Karpas-422 (cell line): ENCODE results near the gene MYLK3. TPM values are rescaled to one million over a fixed set of nuclear protein-coding genes. Genes with fewer than 3 reads are reported as not detected.
A peak's percentile ranks its signal among the peaks of the same experiment; 100 is the strongest.

Experiments
- DNase-seq: peaks from one replicate; pipeline ENCODE4 v3.0.0-alpha.2; 2015
- H2AFZ ChIP-seq: fragments of 200-600 bp; sonication (generic); 2 replicates; pipeline ENCODE4 v1.6.1; 2014; ENCODE audit warnings: antibody characterized with exemption, low read length, mixed read lengths
- H3K27ac ChIP-seq: fragments of 200-600 bp; sonication (generic); 2 replicates; pipeline ENCODE4 v1.5.1; 2014; ENCODE audit warnings: mild to moderate bottlenecking, low read length, moderate library complexity
- H3K27me3 ChIP-seq: fragments of 200-600 bp; sonication (generic); 2 replicates; pipeline ENCODE4 v1.6.1; 2014; ENCODE audit warnings: low read length, mixed read lengths
- H3K36me3 ChIP-seq: fragments of 200-600 bp; sonication (generic); 2 replicates; pipeline ENCODE4 v1.6.1; 2014; ENCODE audit warnings: low read length, mixed read lengths; ENCODE audit not compliant: insufficient read depth
- H3K4me1 ChIP-seq: fragments of 200-600 bp; sonication (generic); 2 replicates; pipeline ENCODE4 v1.6.1; 2014; ENCODE audit warnings: mild to moderate bottlenecking, low read length, mixed read lengths
- H3K4me2 ChIP-seq: fragments of 200-600 bp; sonication (generic); 2 replicates; pipeline ENCODE4 v1.6.1; 2014; ENCODE audit warnings: low read length, low read depth, mild to moderate bottlenecking; ENCODE audit not compliant: poor library complexity, severe bottlenecking
- H3K4me3 ChIP-seq: fragments of 200-600 bp; sonication (generic); 2 replicates; pipeline ENCODE4 v1.5.1; 2014; ENCODE audit warnings: mild to moderate bottlenecking, antibody characterized with exemption, low read length, mixed read lengths
- H3K79me2 ChIP-seq: fragments of 200-600 bp; sonication (generic); 2 replicates; pipeline ENCODE4 v1.6.1; 2014; ENCODE audit warnings: mild to moderate bottlenecking, low read length, mixed read lengths
- H3K9ac ChIP-seq: fragments of 200-600 bp; sonication (generic); 2 replicates; pipeline ENCODE4 v1.6.0; 2014; ENCODE audit warnings: low read length
- H3K9me2 ChIP-seq: fragments of 200-600 bp; sonication (generic), shearing (Covaris generic); replicated peaks from 2 replicates; pipeline ENCODE4 v1.6.0; 2014; ENCODE audit warnings: mild to moderate bottlenecking, low read length, moderate library complexity; ENCODE audit not compliant: insufficient read depth
- H3K9me3 ChIP-seq: fragments of 300-700, 200-600 bp; sonication (generic); 2 replicates; pipeline ENCODE4 v1.6.1; 2014; ENCODE audit warnings: low read length, mixed read lengths
- H4K20me1 ChIP-seq: fragments of 200-600 bp; sonication (generic); 2 replicates; pipeline ENCODE4 v1.6.1; 2014; ENCODE audit warnings: mild to moderate bottlenecking, antibody characterized with exemption, low read length, low read depth; ENCODE audit not compliant: insufficient read depth
- total RNA-seq: library from RNA; depleted of rRNA; stranded (reverse); fragments of >200 nt; shearing (Covaris generic); gene quantifications from 2 replicates; pipeline ENCODE4 v1.2.3, GENCODE V29; 2014; ENCODE audit warnings: low replicate concordance

MYLK3 gene
- total RNA-seq, 1 experiment from 2014 or later = 1.3 TPM

DNA sequence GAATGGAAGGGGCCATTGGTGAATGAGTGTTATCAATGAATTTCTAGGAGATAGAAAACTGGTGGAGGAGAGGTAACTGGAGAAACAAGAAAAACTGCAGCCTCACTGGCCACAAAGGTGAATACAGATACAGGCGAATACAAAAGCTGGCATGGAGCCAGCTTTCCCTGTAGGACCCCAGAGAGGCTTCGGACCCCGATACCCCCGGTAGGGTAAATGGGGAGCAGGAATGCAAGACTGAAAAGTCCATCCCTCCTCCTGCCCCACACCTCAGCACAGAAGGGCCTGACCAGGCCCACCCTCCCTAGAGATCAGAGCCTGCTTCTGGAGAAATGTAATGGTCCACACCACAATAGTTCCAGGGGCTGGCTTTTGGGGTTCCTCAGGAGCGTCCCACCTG, 4.9 kb upstream of the MYLK3 start:
- no peak overlapping the region for H3K4me2 ChIP-seq
- no peaks in the 10 kb centered on the region for H3K79me2 ChIP-seq
- H3K4me1 ChIP-seq = peaks cover 33% of the 10 kb centered on the region
- H3K9ac ChIP-seq = no peak overlapping the region
- no peak overlapping the region for H3K27ac ChIP-seq
- no peak for DNase-seq
- no peaks in the 10 kb centered on the region for H3K9me2 ChIP-seq
- no peaks in the 10 kb centered on the region for H3K36me3 ChIP-seq
- no peak overlapping the region for H3K4me3 ChIP-seq
- H2AFZ ChIP-seq = no peak overlapping the region
- H3K9me3 ChIP-seq = no peaks in the 10 kb centered on the region
- no peaks in the 10 kb centered on the region for H4K20me1 ChIP-seq
- H3K27me3 ChIP-seq = no peaks in the 10 kb centered on the region

DNA sequence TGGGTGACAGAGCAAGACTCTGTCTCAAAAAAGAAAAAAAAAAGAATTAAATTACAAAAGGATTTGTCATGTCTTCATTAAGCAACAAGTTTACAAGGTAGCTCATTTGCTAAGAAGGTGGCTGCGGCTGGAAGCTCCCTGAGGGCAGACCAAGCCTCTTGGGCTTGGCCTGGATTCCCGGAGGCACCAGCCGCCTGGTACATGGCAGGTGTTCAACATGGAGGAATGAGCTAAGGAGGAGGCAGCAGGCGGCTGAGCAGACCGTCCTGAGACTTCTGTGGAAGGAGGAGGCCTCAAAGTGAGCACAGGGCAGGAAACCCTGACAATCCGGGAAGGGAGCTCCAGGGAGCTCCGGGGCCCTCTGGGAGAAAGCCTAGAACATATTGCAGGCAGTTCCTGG, 3.2 kb upstream of the MYLK3 start:
- H4K20me1 ChIP-seq = no peaks in the 10 kb centered on the region
- no peak for DNase-seq
- H3K4me3 ChIP-seq = no peak overlapping the region
- no peak overlapping the region for H3K4me2 ChIP-seq
- no peaks in the 10 kb centered on the region for H3K9me2 ChIP-seq
- no peak overlapping the region for H2AFZ ChIP-seq
- H3K36me3 ChIP-seq = no peaks in the 10 kb centered on the region
- no peaks in the 10 kb centered on the region for H3K9me3 ChIP-seq
- H3K4me1 ChIP-seq = peaks cover 34% of the 10 kb centered on the region
- H3K79me2 ChIP-seq = no peaks in the 10 kb centered on the region
- H3K27ac ChIP-seq = no peak overlapping the region
- H3K27me3 ChIP-seq = no peaks in the 10 kb centered on the region
- H3K9ac ChIP-seq = no peak overlapping the region

DNA sequence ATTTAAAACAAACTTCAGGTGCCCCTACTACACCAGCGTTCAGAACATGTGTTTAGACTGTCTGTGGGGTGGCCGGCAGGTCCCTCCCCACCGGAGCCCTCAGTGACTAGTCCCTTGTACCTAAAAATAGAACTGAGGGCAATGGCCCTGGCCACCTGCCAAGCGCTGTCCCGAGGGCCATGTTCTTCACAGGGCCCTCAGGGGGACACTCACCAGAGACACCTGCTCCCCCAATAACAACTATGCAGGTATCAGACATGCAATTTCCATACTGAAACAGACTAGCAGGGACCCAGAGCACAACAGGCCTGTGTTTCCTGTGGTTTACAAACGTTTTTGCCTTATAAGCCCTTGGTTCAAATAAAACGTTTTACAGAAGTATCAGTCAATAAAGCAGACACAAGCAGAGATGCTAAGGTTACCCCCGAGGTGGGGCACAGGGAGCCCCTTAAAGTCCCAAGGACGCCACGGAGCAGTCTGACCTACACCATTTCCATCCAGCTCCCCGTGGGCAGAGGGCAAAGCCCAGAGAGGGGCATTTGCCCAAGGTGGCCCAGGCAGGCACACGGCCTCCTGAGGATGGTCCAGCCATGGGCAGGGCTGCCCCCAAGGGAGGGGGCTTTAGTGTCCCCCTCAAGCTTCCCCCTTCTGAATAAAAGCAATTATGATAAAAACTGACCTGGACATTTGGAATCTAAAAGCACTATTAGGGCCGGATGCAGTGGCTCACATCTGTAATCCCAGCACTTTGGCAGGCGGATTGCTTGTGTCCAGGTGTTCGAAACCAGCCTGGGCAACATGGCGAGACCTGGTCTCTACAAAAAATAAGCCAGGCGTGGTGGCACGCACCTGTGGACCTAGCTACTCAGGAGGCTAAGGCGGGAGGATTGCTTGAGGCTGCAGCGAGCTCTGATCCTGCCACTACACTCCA, 896 bp upstream of the MYLK3 start:
- H3K36me3 ChIP-seq = no peaks in the 10 kb centered on the region
- H3K4me1 ChIP-seq = peaks cover 21% of the 10 kb centered on the region
- H2AFZ ChIP-seq = peak overlapping the region; percentile 52; the same call in 1 of the 2 replicates
- 0 out of 2 replicates have a peak overlapping the region, but pooled peaks have one; percentile 6 for H3K27ac ChIP-seq
- H3K4me3 ChIP-seq = peak overlapping the region; percentile 7; the same call in 1 of the 2 replicates
- H3K9me2 ChIP-seq = no peaks in the 10 kb centered on the region
- peak; percentile 61 for DNase-seq
- H3K27me3 ChIP-seq = no peaks in the 10 kb centered on the region
- no peaks in the 10 kb centered on the region for H3K9me3 ChIP-seq
- H4K20me1 ChIP-seq = no peaks in the 10 kb centered on the region
- H3K9ac ChIP-seq = no peak overlapping the region; the same call in 1 of the 2 replicates
- no peaks in the 10 kb centered on the region for H3K79me2 ChIP-seq
- peak overlapping the region; percentile 45 for H3K4me2 ChIP-seq

DNA sequence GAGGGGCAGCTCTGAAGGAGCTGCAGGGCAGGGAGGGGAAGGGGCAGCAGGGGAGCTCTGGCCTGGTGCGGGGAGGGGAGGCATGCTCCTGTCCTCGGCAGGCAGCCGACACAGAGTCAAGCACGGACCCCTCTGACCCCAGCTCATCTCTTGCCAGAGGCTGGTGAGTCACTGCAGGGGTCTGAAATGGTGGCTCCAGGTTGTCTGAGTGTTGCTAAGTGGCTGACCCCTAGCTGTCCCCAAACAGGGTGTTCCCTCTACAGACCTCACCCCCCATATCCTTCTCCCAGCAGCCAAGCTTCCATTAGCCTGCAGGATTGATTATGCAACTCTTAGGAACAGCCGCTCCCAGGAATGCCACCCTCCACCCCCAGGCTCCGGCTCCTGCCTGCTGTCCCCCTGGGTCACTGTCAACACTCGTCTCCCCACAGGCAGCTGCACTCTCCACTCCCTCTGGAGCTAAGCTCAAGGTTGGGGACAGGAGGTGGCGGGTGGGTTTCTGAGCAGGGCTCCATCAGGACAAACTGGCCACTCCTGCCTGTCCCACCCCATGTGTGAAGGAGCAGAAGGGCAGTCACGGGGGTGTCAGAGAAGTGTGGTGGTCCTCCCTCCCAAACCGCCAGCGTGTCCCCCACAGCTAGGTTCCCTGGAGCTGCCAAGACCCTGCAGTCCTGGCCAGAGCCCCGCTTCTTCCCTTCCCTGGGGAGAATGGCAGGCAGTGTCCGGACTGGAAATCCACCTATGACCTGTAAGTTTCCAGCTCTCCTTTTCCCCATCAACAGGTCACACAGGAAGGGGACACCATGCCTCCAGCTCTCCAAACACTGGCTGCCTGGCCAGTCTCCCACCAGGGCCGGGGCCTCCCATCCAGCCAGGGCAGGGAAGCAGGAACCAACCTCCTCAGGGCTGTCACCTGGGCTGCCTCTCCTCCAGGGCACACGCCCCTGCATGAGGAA, 1.0 kb downstream of the MYLK3 start:
- no peaks in the 10 kb centered on the region for H3K36me3 ChIP-seq
- DNase-seq = no peak
- H2AFZ ChIP-seq = no peak overlapping the region
- no peaks in the 10 kb centered on the region for H3K9me2 ChIP-seq
- no peaks in the 10 kb centered on the region for H4K20me1 ChIP-seq
- no peaks in the 10 kb centered on the region for H3K79me2 ChIP-seq
- no peak overlapping the region for H3K4me2 ChIP-seq
- H3K27me3 ChIP-seq = no peaks in the 10 kb centered on the region
- no peak overlapping the region for H3K4me3 ChIP-seq
- H3K4me1 ChIP-seq = peaks cover 33% of the 10 kb centered on the region
- H3K9me3 ChIP-seq = no peaks in the 10 kb centered on the region
- H3K27ac ChIP-seq = no peak overlapping the region
- H3K9ac ChIP-seq = no peak overlapping the region

DNA sequence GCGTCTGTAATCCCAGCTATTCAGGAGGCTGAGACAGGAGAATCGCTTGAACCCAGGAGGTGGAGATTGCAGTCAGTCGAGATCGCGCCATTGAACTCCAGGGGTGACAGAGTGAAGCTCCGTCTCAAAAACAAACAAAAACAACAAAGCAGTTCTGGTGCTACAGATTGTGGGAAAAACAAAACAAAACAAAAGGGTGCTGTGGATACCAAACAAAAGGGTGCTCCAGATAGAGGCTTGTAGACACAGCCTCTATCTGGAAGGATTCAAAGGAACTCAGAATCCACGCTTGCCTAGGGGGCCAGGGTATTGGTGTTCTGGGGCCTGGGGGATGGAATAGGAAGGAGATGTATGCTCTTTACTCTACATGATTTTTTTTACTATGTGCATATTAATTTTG, 2.5 kb downstream of the MYLK3 start:
- no peak for DNase-seq
- Histone ChIP-seq H3K9ac (no peak overlapping the region), H3K4me1 (peaks cover 33% of the 10 kb centered on the region), H2AFZ (no peak overlapping the region), H3K27me3 (no peaks in the 10 kb centered on the region), H3K36me3 (no peaks in the 10 kb centered on the region), H3K79me2 (no peaks in the 10 kb centered on the region), H3K9me2 (no peaks in the 10 kb centered on the region), H4K20me1 (no peaks in the 10 kb centered on the region), H3K27ac (no peak overlapping the region), H3K4me2 (no peak overlapping the region), H3K9me3 (no peaks in the 10 kb centered on the region), H3K4me3 (no peak overlapping the region)

DNA sequence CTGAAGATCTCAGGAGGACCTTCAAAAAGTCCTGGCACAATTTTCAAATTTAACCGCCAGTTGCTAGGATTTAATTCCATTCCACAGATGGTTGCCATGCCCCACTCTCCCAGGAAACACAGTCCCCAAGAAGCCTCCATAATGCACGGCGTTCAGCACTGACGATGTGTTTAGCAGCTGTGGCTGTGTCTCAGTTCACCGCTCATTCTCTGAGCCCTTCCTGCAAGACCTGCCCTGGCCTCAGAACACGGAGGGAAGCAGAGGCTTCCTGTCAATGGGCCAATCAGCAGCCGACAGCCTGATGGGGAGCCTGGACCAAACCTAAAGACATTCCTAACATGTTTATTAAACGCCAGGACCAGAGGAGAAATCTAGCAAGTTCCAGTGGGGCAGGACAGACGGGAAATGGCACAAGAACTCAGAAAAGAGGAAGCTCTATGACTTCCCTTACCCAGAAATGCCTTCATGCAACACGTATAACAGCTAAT, 4.9 kb downstream of the MYLK3 start:
- no peaks in the 10 kb centered on the region for H3K36me3 ChIP-seq
- peak; percentile 72 for DNase-seq
- peaks cover 18% of the 10 kb centered on the region for H3K4me1 ChIP-seq
- H3K9ac ChIP-seq = peak overlapping the region; percentile 55
- H3K27ac ChIP-seq = peak overlapping the region; percentile 53
- H3K4me3 ChIP-seq = peak overlapping the region; percentile 7; the same call in 1 of the 2 replicates
- H3K79me2 ChIP-seq = no peaks in the 10 kb centered on the region
- no peaks in the 10 kb centered on the region for H4K20me1 ChIP-seq
- no peaks in the 10 kb centered on the region for H3K27me3 ChIP-seq
- H3K9me3 ChIP-seq = no peaks in the 10 kb centered on the region
- H3K9me2 ChIP-seq = no peaks in the 10 kb centered on the region
- H3K4me2 ChIP-seq = peak overlapping the region; percentile 67
- peak overlapping the region; percentile 76 for H2AFZ ChIP-seq

DNA sequence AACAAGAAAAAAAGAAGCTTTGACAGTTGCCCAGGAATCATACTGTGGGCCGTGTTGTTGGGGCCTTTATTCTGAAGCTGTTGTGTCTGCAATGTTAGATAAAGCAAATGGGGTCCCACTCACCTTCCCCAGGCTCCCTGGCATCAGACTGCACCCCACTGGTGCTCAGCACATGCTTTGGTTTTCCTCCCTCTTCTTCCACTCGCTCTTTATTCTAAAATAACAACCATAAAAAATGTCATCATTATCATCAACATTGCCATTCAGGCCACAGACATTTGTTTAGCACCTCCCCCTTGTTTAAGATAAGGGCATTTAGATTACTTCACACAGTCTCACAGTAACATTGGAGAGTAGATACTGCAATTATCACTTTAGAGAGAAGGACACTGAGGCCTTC, 8.2 kb downstream of the MYLK3 start:
- H3K9me3 ChIP-seq = no peaks in the 10 kb centered on the region
- H4K20me1 ChIP-seq = no peaks in the 10 kb centered on the region
- peaks cover 13% of the 10 kb centered on the region for H3K4me1 ChIP-seq
- no peak overlapping the region for H3K4me3 ChIP-seq
- H3K27ac ChIP-seq = no peak overlapping the region
- 0 out of 2 replicates have a peak overlapping the region, but pooled peaks have one; percentile 50 for H2AFZ ChIP-seq
- H3K9ac ChIP-seq = no peak overlapping the region
- no peaks in the 10 kb centered on the region for H3K27me3 ChIP-seq
- no peaks in the 10 kb centered on the region for H3K9me2 ChIP-seq
- H3K79me2 ChIP-seq = no peaks in the 10 kb centered on the region
- H3K4me2 ChIP-seq = no peak overlapping the region
- no peaks in the 10 kb centered on the region for H3K36me3 ChIP-seq
- no peak for DNase-seq
